ENCODE results near the gene APP.
"Not testable (repeated sequence)": the region's sequence is repeated elsewhere in the genome, so short reads cannot be mapped to it uniquely, and the experiment has no call there.

The APP gene

DNA sequence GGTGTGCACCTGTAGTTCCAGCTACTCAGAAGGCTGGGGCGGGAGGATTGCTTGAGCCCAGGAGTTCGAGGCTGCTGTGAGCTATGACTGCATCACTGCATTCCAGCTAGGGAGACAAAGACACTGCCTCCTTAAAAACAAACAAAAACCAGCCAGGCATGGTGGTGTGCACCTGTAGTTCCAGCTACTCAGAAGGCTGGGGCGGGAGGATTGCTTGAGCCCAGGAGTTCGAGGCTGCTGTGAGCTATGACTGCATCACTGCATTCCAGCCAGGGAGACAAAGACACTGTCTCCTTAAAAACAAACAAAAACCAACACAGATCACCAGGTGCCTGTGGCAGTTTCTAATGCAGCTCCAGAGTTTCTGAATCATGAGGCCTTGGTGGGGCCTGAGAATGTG is 147.2 kb downstream of the APP start:
- DNase-seq (ENCODE audit: low read depth in 4 of 4, low spot score in 1 of 4): not testable (repeated sequence)

GRCh38 chr21:26022598-26023337 is 147.8 kb downstream of the APP start:
- DNase-seq (ENCODE audit: low read depth in 4 of 4, low spot score in 1 of 4): not testable (repeated sequence)

DNA sequence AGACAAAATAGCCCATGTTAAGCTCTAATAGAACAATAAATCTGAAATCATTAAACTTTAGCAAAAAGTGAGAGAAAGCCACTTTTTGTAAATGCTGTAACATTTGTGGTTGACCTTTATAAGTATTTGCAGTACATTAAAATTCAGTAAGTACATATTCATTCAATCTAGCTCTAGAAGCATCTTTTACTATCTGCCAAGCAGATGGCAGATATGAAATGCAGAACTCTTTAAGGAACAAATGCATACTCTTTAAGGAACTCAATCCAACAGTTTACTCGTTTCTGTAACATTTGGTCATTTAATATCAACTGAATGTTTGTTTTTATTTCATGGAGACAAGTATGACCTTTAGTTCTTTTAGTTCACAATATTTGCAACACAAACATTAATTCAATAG is 150.1 kb downstream of the APP start:
- no peak for DNase-seq (ENCODE audit: low read depth in 4 of 4, low spot score in 1 of 4)

DNA sequence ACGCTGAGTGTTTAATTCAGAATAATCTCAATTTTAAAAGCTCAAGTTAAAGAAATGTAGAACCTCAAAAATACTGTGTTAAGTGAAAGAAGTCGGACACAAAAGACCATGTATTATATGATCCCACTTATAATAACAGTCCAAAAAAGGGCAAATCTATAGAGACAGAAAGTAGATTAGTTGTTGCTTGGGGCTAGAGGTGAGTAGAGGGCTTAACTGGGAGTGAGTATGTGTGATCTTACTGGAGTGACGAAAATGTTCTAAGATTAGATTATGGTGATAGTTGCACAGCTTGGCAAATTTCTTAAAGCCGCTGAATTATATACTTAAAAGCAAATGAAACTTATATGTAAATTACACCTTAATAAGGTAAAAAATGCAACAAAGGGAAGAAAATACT is 150.5 kb downstream of the APP start:
- DNase-seq (ENCODE audit: low read depth in 4 of 4, low spot score in 1 of 4): no peak

- DNase-seq (ENCODE audit: low read depth in 4 of 4, low spot score in 1 of 4): no peak
Observed at GRCh38 chr21:26019236-26019635, 151.3 kb downstream of the APP start.

DNA sequence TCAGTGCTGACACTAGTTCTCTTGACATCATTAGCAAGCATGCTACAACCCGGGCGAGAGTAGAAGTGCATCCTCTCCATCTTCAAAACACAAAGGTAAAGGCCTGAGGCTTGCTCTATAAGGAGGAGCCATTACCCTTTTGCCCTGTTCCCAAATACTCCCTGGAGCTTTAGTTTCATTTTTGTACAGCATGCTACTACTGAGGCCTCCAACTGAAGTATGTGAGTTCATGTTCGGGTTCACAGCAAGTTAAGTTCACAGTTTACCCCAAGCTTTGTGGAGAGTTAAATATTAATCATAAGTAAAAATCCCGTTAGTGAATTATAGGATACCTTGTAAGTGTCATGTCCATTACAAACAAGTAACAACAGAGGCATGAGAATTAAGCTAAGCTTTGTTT is 156.6 kb downstream of the APP start:
- DNase-seq (ENCODE audit: low read depth in 4 of 4, low spot score in 1 of 4): no peak

GRCh38 chr21:26012482-26012881 is 158.1 kb downstream of the APP start:
- DNase-seq (ENCODE audit: low read depth in 4 of 4, low spot score in 1 of 4): not testable (repeated sequence)

GRCh38 chr21:26011292-26011940 is 159.2 kb downstream of the APP start:
- DNase-seq (ENCODE audit: low read depth in 4 of 4, low spot score in 1 of 4): no peak

DNA sequence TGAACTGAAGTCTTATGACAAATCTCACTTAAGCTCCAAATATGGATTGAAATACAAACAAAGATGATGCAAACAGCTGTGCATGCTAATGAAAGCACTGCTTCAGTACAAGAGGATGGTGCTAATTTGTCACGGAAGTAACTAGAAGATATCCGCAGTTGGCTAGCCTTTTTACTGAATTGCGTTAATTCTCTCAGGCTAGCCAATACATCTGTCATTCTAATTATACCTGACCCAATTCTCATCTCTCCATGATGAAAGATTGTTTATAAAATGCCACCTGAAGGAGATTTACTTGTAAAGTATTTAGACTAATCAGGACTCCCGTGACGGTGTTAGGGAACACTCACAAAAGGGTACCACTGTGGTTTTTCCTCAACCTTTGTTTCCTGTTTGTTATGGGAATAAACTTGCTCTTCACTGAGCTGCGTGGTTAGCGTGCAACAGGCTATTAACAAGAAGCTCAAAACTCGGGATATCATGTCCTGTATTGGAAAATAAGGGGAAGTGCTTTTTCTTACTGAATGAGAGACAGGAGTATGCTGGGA is 162.5 kb downstream of the APP start:
- no peak for DNase-seq (ENCODE audit: low read depth in 4 of 4, low spot score in 1 of 4)

GRCh38 chr21:26005464-26005863 is 165.1 kb downstream of the APP start:
- no peak for DNase-seq (ENCODE audit: low read depth in 4 of 4, low spot score in 1 of 4)

GRCh38 chr21:26003404-26003803 is 167.2 kb downstream of the APP start:
- no peak for DNase-seq (ENCODE audit: low read depth in 4 of 4, low spot score in 1 of 4)

GRCh38 chr21:26001356-26001755 is 169.2 kb downstream of the APP start:
- DNase-seq (ENCODE audit: low read depth in 4 of 4, low spot score in 1 of 4): no peak

- DNase-seq (ENCODE audit: low read depth in 4 of 4, low spot score in 1 of 4): peak in 1 of 4 experiments; percentile 13
Observed at GRCh38 chr21:25999921-26000582, 170.5 kb downstream of the APP start.

DNA sequence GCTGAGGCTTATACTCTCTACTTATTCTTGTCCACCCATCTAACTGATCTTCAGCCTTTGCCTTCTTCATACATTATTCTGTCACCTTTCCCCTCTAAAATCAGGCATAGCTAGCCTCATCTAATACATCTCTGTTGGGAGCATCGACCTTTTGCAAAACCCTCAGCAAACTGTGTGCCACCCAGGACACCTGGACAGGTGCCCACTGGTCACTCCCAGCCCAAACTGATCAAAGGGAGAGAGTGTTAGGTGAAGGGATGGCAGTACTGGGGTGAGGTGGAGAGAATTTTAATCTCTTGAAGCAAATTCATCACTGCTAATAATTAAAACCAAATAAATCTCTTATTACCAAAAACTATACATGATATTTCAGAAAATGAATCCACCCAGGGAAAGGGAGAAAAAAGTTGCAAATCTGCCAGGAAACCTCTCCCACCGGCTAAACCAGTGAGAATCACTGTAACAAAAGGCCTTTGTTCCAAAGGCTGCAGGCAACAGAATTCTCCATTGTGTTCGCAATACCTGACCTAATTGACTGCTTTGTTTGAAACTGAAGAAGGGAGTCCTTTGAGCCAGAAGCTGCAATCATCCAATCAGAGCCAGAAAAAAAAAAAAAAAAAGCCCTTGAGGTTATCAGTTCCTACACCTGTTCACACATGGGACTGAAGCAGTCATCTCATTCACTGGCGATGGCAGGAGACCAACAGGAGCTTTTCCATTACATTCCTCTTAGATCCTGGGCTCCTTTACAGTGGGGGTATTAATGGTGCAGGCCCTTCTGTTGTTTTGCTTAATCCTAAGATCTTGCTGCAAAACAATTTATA is 172.6 kb downstream of the APP start:
- no peak for DNase-seq (ENCODE audit: low read depth in 4 of 4, low spot score in 1 of 4)

GRCh38 chr21:25995278-25995677 is 175.3 kb downstream of the APP start:
- no peak for DNase-seq (ENCODE audit: low read depth in 4 of 4, low spot score in 1 of 4)

- DNase-seq (ENCODE audit: low read depth in 4 of 4, low spot score in 1 of 4): no peak
Observed at GRCh38 chr21:25994758-25995163, 175.8 kb downstream of the APP start.

DNA sequence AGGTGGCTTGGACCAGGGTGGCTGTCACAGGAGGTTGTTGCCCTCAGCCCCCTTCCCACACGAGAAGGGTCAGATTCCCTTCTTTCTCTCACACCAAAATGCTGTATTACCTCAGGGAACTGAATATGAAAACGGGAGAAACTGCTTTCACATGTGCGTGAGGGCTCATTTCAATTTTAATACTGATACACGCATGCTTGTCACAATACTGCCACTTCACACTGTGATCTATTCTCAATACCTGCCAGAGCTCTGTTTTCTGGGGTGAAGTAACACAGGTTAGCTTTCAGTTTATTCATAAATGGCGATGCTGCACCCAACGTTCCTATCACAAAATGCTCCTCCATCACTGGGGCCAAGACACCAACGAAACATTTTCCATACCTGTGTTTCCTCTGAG is 181.8 kb downstream of the APP start:
- DNase-seq (ENCODE audit: low read depth in 4 of 4, low spot score in 1 of 4): no peak

GRCh38 chr21:25987531-25987930 is 183.0 kb downstream of the APP start:
- no peak for DNase-seq (ENCODE audit: low read depth in 4 of 4, low spot score in 1 of 4)

DNA sequence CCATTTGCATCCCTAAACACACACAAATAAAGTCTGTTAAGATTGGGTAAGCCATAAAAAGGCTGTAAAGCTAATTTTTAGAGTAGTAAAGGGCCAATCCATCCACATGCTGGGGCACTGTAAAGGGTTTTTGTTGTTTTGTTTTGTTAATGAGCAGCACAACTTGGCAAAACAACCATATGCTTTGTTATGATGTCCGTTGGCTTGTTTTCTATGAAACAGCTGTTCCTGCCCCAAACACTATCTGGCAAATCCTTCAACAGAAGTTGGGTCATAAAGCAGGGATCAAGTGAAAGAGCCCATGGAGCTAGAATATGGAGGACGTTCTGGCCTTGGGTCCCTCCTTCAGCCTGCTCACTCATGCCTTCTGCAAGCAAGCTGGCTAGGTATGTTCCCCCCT is 183.6 kb downstream of the APP start:
- no peak for DNase-seq (ENCODE audit: low read depth in 4 of 4, low spot score in 1 of 4)

GRCh38 chr21:25985990-25986389 is 184.6 kb downstream of the APP start:
- DNase-seq (ENCODE audit: low read depth in 4 of 4, low spot score in 1 of 4): no peak

DNA sequence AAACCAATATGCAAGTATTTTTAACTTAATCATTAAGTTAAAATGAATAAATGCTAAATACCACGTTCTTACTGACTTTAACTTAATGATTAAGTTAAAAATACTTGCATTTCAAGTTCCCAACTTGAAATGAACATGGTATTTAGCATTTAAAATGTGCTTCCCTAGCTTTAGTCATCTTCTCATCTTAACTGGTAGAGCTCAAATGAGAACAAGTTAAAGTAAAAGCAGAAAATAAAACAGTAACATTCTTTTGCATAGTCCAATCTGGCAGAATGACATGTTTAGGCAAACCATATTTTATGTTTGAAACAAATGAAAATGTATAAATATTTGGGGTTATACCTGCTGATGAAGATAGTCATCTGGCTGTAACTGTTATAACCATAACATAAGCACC is 186.0 kb downstream of the APP start:
- no peak for DNase-seq (ENCODE audit: low read depth in 4 of 4, low spot score in 1 of 4)
